ENCODE data around the gene OR2A7.
"Not testable (repeated sequence)": the region's sequence is repeated elsewhere in the genome, so short reads cannot be mapped to it uniquely, and the experiment has no call there.

The OR2A7 gene

DNA sequence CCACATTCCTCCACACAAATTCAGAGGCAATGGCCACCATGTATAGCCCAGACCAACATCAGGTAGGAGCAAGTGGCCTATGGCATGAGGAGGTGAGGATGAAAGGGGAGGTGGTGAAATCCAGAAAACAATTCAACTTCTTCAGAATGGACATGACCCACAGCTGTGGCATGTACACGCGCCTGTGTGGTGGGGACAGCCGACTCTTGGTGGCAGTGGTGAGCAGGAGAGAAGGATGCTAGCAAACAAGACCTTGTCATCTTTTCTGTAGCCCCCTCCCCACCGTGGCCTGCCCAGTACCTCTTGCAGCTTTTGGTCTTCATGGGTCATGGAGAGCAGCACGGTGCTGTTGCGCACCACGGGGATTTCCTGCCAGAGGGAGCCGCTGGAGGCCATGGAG, 17.4 kb upstream of the OR2A7 start:
- H3K4me1 ChIP-seq; H3K9me3 ChIP-seq; H3K4me3 ChIP-seq; H3K36me3 ChIP-seq; DNase-seq; intact Hi-C loops (cut with DNase I; ENCODE audit: low total_unique reads); H3K27me3 ChIP-seq; H3K27ac ChIP-seq: not testable (repeated sequence)

DNA sequence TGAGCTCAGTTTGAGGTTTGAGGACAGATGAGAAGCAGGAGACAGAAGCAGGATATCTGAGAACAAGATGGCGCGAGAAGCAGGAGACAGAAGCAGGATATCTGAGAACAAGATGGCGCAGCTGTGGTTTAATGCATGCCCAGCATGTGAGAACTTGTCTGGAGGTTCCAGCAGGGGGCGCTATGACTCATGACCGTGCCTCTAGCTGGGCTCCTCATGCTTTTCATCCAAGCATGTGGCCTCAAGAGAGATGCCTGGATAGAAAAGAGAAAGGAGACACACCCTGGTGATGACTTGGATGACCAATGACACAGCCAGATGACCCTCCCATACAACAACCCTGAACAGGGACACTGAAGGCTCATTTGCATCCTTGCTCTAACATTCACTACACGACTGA, 15.4 kb upstream of the OR2A7 start:
- H3K36me3 ChIP-seq; H3K27ac ChIP-seq; H3K4me1 ChIP-seq; DNase-seq; H3K9me3 ChIP-seq; H3K4me3 ChIP-seq; intact Hi-C loops (cut with DNase I; ENCODE audit: low total_unique reads); H3K27me3 ChIP-seq: not testable (repeated sequence)

- DNase-seq; intact Hi-C loops (cut with DNase I; ENCODE audit: low total_unique reads); H3K27me3 ChIP-seq: not testable (repeated sequence)
Observed at GRCh38 chr7:144275281-144275680, 10.7 kb upstream of the OR2A7 start.

GRCh38 chr7:144269188-144269587, 4.6 kb upstream of the OR2A7 start, which contains the start of gene CTAGE8:
Gene CTAGE8 (minus strand): TSS chr7:144269288. CDS start chr7:144269250, 38 bp downstream.
- intact Hi-C loops (cut with DNase I; ENCODE audit: low total_unique reads), result not testable (repeated sequence)

More at GRCh38 chr7:144275281-144275680, 10.7 kb upstream of the OR2A7 start:
- H3K4me1 ChIP-seq, H3K27ac ChIP-seq, H3K4me3 ChIP-seq, H3K9me3 ChIP-seq, H3K36me3 ChIP-seq: not testable (repeated sequence)

GRCh38 chr7:144262128-144262527, 2.5 kb downstream of the OR2A7 start:
- DNase-seq; intact Hi-C loops (cut with DNase I; ENCODE audit: low total_unique reads); H3K9me3 ChIP-seq; H3K27ac ChIP-seq; H3K4me1 ChIP-seq; H3K36me3 ChIP-seq; H3K4me3 ChIP-seq; H3K27me3 ChIP-seq: not testable (repeated sequence)

More at GRCh38 chr7:144269188-144269587, 4.6 kb upstream of the OR2A7 start, which contains the start of gene CTAGE8:
- not testable (repeated sequence) for H3K4me1 ChIP-seq, H3K27ac ChIP-seq, H3K27me3 ChIP-seq, DNase-seq, H3K36me3 ChIP-seq, H3K9me3 ChIP-seq, H3K4me3 ChIP-seq

GRCh38 chr7:144259067-144259466, 5.5 kb downstream of the OR2A7 start:
- H3K9me3 ChIP-seq; DNase-seq; intact Hi-C loops (cut with DNase I; ENCODE audit: low total_unique reads); H3K36me3 ChIP-seq; H3K27me3 ChIP-seq; H3K4me1 ChIP-seq; H3K27ac ChIP-seq; H3K4me3 ChIP-seq: not testable (repeated sequence)

- intact Hi-C loops (cut with DNase I; ENCODE audit: low total_unique reads), result no loop called here
Observed at GRCh38 chr7:144256112-144256511, 8.5 kb downstream of the OR2A7 start.

DNA sequence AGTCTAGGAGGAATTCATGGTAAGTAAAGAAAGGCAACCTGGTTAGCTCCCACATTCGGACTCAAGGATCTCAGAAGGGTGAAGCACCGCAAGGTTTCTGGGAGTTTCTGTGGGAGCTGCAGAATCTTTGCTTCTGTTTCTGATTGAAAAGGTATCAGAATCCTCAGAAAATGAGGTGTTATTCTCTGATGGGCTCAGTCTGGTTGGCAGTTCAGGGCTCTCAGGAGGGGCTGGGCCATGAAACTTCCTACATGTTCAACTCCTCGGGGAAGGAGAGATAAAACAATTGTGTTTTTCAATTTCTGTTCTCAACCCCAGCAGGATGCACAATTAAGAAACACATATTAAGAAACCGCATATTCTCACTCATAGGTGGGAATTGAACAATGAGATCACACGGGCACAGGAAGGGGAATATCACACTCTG, 9.1 kb downstream of the OR2A7 start:
- Histone ChIP-seq H3K27me3 (no peaks in the 10 kb centered on the region), H3K9me3 (no peaks in the 10 kb centered on the region), H3K36me3 (no peaks in the 10 kb centered on the region), H3K27ac (no peak overlapping the region), H3K4me1 (no peaks in the 10 kb centered on the region), H3K4me3 (no peak overlapping the region)
- DNase-seq, result no peak
- no peak for TF ChIP-seq CTCF (IDR thresholded peaks at IDR 0.05)
- intact Hi-C loops (cut with DNase I; ENCODE audit: low total_unique reads), result no loop called here

More at GRCh38 chr7:144256112-144256511, 8.5 kb downstream of the OR2A7 start:
- Histone ChIP-seq H3K27ac (no peak overlapping the region), H3K4me3 (no peak overlapping the region), H3K9me3 (no peaks in the 10 kb centered on the region), H3K4me1 (no peaks in the 10 kb centered on the region), H3K27me3 (no peaks in the 10 kb centered on the region), H3K36me3 (no peaks in the 10 kb centered on the region)
- DNase-seq, result no peak
- no peak for TF ChIP-seq CTCF (IDR thresholded peaks at IDR 0.05)

DNA sequence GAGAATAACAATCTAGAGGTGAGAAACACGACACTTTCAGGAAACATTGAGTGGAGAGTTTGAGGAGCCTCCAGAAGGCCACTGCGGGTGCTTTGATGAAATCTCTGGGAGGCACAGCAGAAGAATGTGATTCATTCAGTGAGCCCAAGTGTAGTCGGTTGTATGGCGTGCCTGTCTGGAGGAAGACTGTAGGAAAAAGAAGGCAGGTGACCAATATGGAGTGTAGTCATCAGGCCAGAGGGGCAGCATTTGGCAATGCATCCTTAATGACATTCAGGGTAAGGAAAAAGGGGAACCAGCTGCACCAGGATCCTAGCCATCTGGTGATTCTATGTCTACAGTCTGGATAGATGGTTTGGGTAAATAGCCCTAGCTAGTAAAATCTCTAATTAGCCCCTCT, 12.3 kb downstream of the OR2A7 start:
- intact Hi-C loops (cut with DNase I; ENCODE audit: low total_unique reads); H3K4me1 ChIP-seq; H3K27me3 ChIP-seq; H3K4me3 ChIP-seq; H3K9me3 ChIP-seq; H3K27ac ChIP-seq; H3K36me3 ChIP-seq; DNase-seq: not testable (repeated sequence)

DNA sequence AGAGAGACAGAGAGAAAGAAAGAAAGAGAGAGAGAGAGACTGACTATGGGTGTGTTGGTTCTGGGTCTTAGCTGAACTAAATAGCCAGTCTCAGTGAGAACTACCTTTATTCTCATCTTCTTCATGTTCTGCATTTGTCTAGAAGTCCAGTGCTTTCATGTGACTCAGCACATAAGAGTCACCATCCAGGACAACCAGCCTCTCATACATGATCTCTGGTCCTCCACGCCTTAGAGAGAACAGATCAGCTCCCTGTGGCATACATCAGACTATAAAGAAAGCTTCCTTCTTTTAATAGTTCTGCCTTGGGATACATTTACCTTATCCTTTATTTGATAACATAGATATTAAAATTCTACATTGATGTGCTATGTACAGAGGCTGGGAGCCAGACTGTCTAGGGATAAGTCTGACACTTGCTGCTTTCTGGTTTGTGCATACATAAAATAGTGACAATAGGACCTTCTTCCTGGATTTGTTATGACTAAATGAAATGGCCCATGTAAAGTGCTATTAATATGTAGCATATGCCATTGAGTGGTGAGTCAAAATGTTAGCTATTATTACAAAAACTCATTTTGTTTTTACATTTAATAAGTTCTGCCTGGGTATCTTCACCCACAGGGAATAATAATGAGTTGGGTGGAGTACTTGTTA, 16.8 kb downstream of the OR2A7 start:
- H3K4me1 ChIP-seq; H3K27me3 ChIP-seq; DNase-seq; H3K9me3 ChIP-seq; H3K27ac ChIP-seq; H3K4me3 ChIP-seq; intact Hi-C loops (cut with DNase I; ENCODE audit: low total_unique reads); H3K36me3 ChIP-seq: not testable (repeated sequence)

- H3K4me1 ChIP-seq; H3K27me3 ChIP-seq; intact Hi-C loops (cut with DNase I; ENCODE audit: low total_unique reads); H3K36me3 ChIP-seq; DNase-seq; H3K4me3 ChIP-seq; H3K27ac ChIP-seq; H3K9me3 ChIP-seq: not testable (repeated sequence)
Observed at GRCh38 chr7:144246967-144247366, 17.6 kb downstream of the OR2A7 start.

- H3K4me1 ChIP-seq; intact Hi-C loops (cut with DNase I; ENCODE audit: low total_unique reads); H3K27me3 ChIP-seq; H3K9me3 ChIP-seq; H3K27ac ChIP-seq; H3K36me3 ChIP-seq; DNase-seq; H3K4me3 ChIP-seq: not testable (repeated sequence)
Observed at GRCh38 chr7:144245372-144245771, 19.2 kb downstream of the OR2A7 start.

- H3K27me3 ChIP-seq; H3K36me3 ChIP-seq; H3K4me1 ChIP-seq; H3K27ac ChIP-seq; DNase-seq; H3K9me3 ChIP-seq; intact Hi-C loops (cut with DNase I; ENCODE audit: low total_unique reads); H3K4me3 ChIP-seq: not testable (repeated sequence)
Observed at GRCh38 chr7:144239365-144239764, 25.2 kb downstream of the OR2A7 start, which contains the start of gene OR2A42. Gene OR2A42 (minus strand): TSS chr7:144239605. CDS start chr7:144232843, 6,762 bp downstream.
